ENCODE measurements around the gene RAP1GAP2.

DNA sequence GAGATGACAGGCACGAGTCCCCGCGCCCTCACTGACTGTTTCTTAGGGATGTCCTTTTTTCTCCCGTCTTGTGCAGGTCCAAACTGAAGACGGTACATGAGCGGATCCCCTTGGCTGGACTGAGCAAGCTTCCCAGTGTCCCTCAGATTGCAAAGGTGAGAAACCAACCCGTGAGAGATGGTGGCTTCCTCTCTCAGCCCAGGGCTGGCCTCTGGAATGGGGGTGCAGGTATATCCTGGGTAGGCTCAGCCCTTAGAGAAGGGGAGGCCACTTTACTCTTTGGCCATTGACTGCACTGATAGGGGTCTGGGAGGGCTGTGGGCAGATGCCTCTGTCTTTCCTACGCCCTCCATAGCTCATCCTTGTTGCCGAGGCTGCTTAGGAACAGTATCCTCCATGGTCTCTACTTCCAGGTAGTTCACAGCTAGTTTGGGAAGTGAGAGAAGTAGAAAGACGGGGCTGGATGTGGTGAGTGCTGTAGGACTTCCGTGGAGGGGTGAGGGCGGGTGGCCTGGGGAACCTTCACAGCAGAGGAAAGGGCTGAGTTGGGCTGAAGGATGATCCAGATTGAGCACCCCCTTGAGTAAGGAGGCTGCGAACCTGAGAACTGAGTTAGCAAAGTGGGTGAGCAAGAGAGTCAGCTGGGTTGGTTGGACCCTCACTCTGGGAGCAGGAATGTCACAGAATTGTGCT is 184.1 kb downstream of the RAP1GAP2 start:
- TF ChIP-seq CTCF (IDR thresholded peaks at IDR 0.05) = no peak
- no peak for TF ChIP-seq POLR2A (IDR thresholded peaks at IDR 0.05)

All from heart left ventricle (tissue), 13 donors.